OCI-LY3 (cell line): ENCODE data around the gene MAP3K9.

Experiments used
- EZH2phosphoT487 ChIP-seq: fragments of 200-600 bp; shearing (Covaris generic); IDR thresholded peaks from 2 replicates; pipeline ENCODE4 v1.6.1; 2018; ENCODE audit warnings: antibody characterized with exemption, mixed run types, low read depth
- TF ChIP-seq, protein P1 (sequence below): fragments of 200-600, 300-600 bp; sonication (generic); IDR thresholded peaks from 2 replicates; pipeline ENCODE4 v1.5.1; 2014; ENCODE audit warnings: antibody characterized with exemption, low read length, low read depth

DNA sequence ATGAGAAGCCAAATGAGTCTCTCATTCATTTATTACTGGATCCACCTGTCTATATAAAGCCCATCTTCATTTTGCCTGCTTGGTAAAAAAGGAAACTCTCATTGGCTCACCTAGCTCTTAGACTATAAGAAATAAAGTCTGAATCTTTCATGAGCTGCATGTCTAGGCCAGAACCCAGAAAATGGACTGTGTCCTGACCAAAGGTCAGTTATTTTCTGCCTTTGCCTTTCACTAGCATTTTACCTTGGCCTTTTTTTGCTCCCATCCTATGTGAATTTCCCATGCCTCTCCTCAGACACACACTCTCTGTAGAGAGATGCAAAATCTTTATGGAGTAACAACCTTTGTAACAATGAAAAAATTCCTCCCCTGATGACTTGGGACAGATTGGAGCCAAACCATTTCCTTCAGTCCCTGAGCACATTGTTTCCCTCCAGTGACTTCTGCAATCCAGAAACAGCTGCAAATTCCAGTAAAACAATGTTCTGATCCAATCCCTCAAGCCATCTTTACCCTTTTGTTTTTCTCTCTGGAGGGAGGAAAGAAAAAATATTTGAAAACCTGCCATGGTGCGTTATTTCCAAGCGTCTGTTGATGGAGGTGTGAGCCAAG is 33.6 kb upstream of the MAP3K9 start:
- TF ChIP-seq, protein P1, sequence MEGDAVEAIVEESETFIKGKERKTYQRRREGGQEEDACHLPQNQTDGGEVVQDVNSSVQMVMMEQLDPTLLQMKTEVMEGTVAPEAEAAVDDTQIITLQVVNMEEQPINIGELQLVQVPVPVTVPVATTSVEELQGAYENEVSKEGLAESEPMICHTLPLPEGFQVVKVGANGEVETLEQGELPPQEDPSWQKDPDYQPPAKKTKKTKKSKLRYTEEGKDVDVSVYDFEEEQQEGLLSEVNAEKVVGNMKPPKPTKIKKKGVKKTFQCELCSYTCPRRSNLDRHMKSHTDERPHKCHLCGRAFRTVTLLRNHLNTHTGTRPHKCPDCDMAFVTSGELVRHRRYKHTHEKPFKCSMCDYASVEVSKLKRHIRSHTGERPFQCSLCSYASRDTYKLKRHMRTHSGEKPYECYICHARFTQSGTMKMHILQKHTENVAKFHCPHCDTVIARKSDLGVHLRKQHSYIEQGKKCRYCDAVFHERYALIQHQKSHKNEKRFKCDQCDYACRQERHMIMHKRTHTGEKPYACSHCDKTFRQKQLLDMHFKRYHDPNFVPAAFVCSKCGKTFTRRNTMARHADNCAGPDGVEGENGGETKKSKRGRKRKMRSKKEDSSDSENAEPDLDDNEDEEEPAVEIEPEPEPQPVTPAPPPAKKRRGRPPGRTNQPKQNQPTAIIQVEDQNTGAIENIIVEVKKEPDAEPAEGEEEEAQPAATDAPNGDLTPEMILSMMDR = no peak
- TF ChIP-seq EZH2phosphoT487 = no peak
